CD14-positive monocyte (primary cell): ENCODE measurements around the gene UGT2A3. TPM values are rescaled to one million over a fixed set of nuclear protein-coding genes. Genes with fewer than 3 reads are reported as not detected.

ENCODE experiments used
- DNase-seq, 3 donors: peaks; one replicate each; pipeline ENCODE4 v3.0.0-alpha.2; 2011 to 2022
- H2AFZ ChIP-seq: 2 replicates; pipeline ENCODE4 v1.6.0; 2012; ENCODE audit warnings: mild to moderate bottlenecking, low read depth, low read length, inconsistent platforms; ENCODE audit not compliant: insufficient read depth, poor library complexity, severe bottlenecking
- H3K27ac ChIP-seq, 2 donors: 1 replicate in 1 of 2; 2 replicates in 1 of 2; pipeline ENCODE4 v1.5.1; 2012 to 2013; ENCODE audit warnings: low read length in 2 of 2, control low read depth in 1 of 2, inconsistent platforms in 1 of 2, low read depth in 1 of 2, mild to moderate bottlenecking in 1 of 2
- H3K27me3 ChIP-seq, 2 donors: one replicate each; pipeline versions ENCODE4 v1.6.0 to v1.6.1; 2011 to 2013; ENCODE audit warnings: low read length in 2 of 2; ENCODE audit not compliant: control insufficient read depth in 2 of 2, insufficient read depth in 2 of 2
- H3K36me3 ChIP-seq, 2 donors: replicated peaks in 1 of 2; 1 replicate in 1 of 2; 2 replicates in 1 of 2; pipeline versions ENCODE4 v1.5.1 to v1.6.1; 2012 to 2013; ENCODE audit warnings: low read length in 2 of 2, control low read depth in 1 of 2, inconsistent platforms in 1 of 2, mild to moderate bottlenecking in 1 of 2; ENCODE audit not compliant: insufficient read depth in 2 of 2, control insufficient read depth in 1 of 2
- H3K4me1 ChIP-seq, 2 donors: 1 replicate in 1 of 2; 2 replicates in 1 of 2; pipeline versions ENCODE4 v1.5.1 to v1.6.1; 2012 to 2013; ENCODE audit warnings: low read length in 2 of 2, control low read depth in 1 of 2, inconsistent platforms in 1 of 2, mild to moderate bottlenecking in 1 of 2, moderate library complexity in 1 of 2; ENCODE audit not compliant: insufficient read depth in 2 of 2, control insufficient read depth in 1 of 2
- H3K4me2 ChIP-seq: replicated peaks from 2 replicates; pipeline ENCODE3; 2012; ENCODE audit warnings: low read length, moderate library complexity, mild to moderate bottlenecking; ENCODE audit not compliant: poor library complexity, severe bottlenecking; ENCODE audit errors: extremely low read depth
- H3K4me3 ChIP-seq, 3 experiments: fragments of 200-600 bp in 1 of 3; sonication (generic) in 1 of 3; replicated peaks in 1 of 3; 1 replicate in 2 of 3; 2 replicates in 1 of 3; pipeline ENCODE4 v1.5.1; 2011 to 2013; ENCODE audit warnings: low read length in 3 of 3, mild to moderate bottlenecking in 3 of 3, control low read depth in 2 of 3, low read depth in 2 of 3, inconsistent platforms in 1 of 3, moderate library complexity in 1 of 3
- H3K79me2 ChIP-seq: 2 replicates; pipeline ENCODE4 v1.6.0; 2012; ENCODE audit warnings: mild to moderate bottlenecking, control low read depth, inconsistent platforms, low read length, moderate library complexity; ENCODE audit not compliant: insufficient read depth
- H3K9ac ChIP-seq: 2 replicates; pipeline ENCODE4 v1.6.0; 2017; ENCODE audit warnings: low read length, mild to moderate bottlenecking; ENCODE audit not compliant: insufficient read depth, poor library complexity, severe bottlenecking
- H3K9me3 ChIP-seq, 2 donors: replicated peaks in 1 of 2; 1 replicate in 1 of 2; 2 replicates in 1 of 2; pipeline versions ENCODE4 v1.5.1 to v1.6.1; 2012 to 2013; ENCODE audit warnings: low read length in 2 of 2, control low read depth in 1 of 2; ENCODE audit not compliant: control insufficient read depth in 1 of 2, insufficient read depth in 1 of 2
- H4K20me1 ChIP-seq: 2 replicates; pipeline ENCODE4 v1.6.0; 2012; ENCODE audit warnings: mild to moderate bottlenecking, low read length, control low read depth, moderate library complexity; ENCODE audit not compliant: insufficient read depth
- H3K27ac Mint-ChIP-seq, 7 donors: one replicate each; pipeline ENCODE4 v1.8.0; 2020; ENCODE audit warnings: mild to moderate bottlenecking in 7 of 7, mixed read lengths in 7 of 7, moderate library complexity in 6 of 7, inconsistent platforms in 2 of 7
- H3K27me3 Mint-ChIP-seq, 3 donors: one replicate each; pipeline ENCODE4 v1.8.0; 2021 to 2022; ENCODE audit warnings: low read depth in 3 of 3, mild to moderate bottlenecking in 3 of 3, mixed read lengths in 3 of 3, moderate library complexity in 3 of 3, inconsistent platforms in 1 of 3
- H3K36me3 Mint-ChIP-seq, 2 donors: one replicate each; pipeline ENCODE4 v1.8.0; 2020; ENCODE audit warnings: mixed read lengths in 2 of 2, inconsistent platforms in 1 of 2, mild to moderate bottlenecking in 1 of 2
- H3K4me1 Mint-ChIP-seq: one replicate; pipeline ENCODE4 v1.8.0; 2020; ENCODE audit warnings: mild to moderate bottlenecking, mixed read lengths
- H3K4me3 Mint-ChIP-seq, 2 donors: one replicate each; pipeline ENCODE4 v1.8.0; 2020; ENCODE audit warnings: mild to moderate bottlenecking in 2 of 2, mixed read lengths in 2 of 2, moderate library complexity in 1 of 2
- H3K9me3 Mint-ChIP-seq, 7 donors: one replicate each; pipeline ENCODE4 v1.8.0; 2020 to 2022; ENCODE audit warnings: mixed read lengths in 7 of 7, mild to moderate bottlenecking in 6 of 7, moderate library complexity in 6 of 7, inconsistent platforms in 2 of 7
- CTCF ChIP-seq: fragments of 200-600 bp; IDR thresholded peaks from one replicate; pipeline ENCODE4 v1.8.0; 2022; ENCODE audit warnings: antibody characterized with exemption, mild to moderate bottlenecking
- WGBS: methylation state at CpG from one replicate; pipeline ENCODE4 v1.1.5; 2013; ENCODE audit warnings: missing lambda C conversion rate; ENCODE audit not compliant: insufficient coverage; 5-methylcytosine and 5-hydroxymethylcytosine counted together
- intact Hi-C, 2 donors: fragments of 100-400 bp; cut with micrococcal nuclease; formaldehyde crosslinking; loops; one replicate each; pipeline versions ENCODE4 v1.15.0 to v1.15.1; 2023
- polyA plus RNA-seq, 3 donors: library from polyadenylated mRNA; depleted of rRNA in 1 of 3; unstranded in 2 of 3; stranded (reverse) in 1 of 3; fragments of 300-500 nt in 2 of 3; fragments of >200 nt in 1 of 3; fragmentation: Illumina TruSeq in 2 of 3; gene quantifications; 1 replicate in 2 of 3; 2 replicates in 1 of 3; pipeline ENCODE4 v1.2.3, GENCODE V29; 2012 to 2021

The UGT2A3 gene
- polyA plus RNA-seq, 3 donors = not detected

GRCh38 chr4:68995292-68995691, 43.7 kb upstream of the UGT2A3 start:
- H3K4me3 ChIP-seq = no peak overlapping the region
- Mint-ChIP-seq H3K27ac (no peak overlapping the region), H3K9me3 (peaks cover 0 to 7% (median 2%) of the 10 kb centered on the region in 7 donors), H3K4me3 (no peak overlapping the region), H3K4me1 (no peaks in the 10 kb centered on the region), H3K36me3 (no peaks in the 10 kb centered on the region), H3K27me3 (no peaks in the 10 kb centered on the region)
- no peaks in the 10 kb centered on the region for H3K27me3 ChIP-seq
- no peak overlapping the region for H3K9ac ChIP-seq
- no peaks in the 10 kb centered on the region for H4K20me1 ChIP-seq
- no peak for TF ChIP-seq CTCF
- intact Hi-C loops = no loop called here
- peaks cover 0 to 5% of the 10 kb centered on the region in 2 donors for H3K9me3 ChIP-seq
- no CpG with 5 or more reads among the region's 2 CpGs for WGBS
- no peaks in the 10 kb centered on the region for H3K36me3 ChIP-seq
- no peak overlapping the region for H2AFZ ChIP-seq
- no peak for DNase-seq
- no peak overlapping the region for H3K4me2 ChIP-seq
- H3K4me1 ChIP-seq = no peaks in the 10 kb centered on the region
- no peaks in the 10 kb centered on the region for H3K79me2 ChIP-seq
- H3K27ac ChIP-seq = no peak overlapping the region

GRCh38 chr4:68987007-68987406, 35.4 kb upstream of the UGT2A3 start:
- H3K27ac ChIP-seq = no peak overlapping the region
- H3K9ac ChIP-seq = no peak overlapping the region
- intact Hi-C loops = no loop called here
- H3K36me3 ChIP-seq = no peaks in the 10 kb centered on the region
- Mint-ChIP-seq H3K27me3 (no peaks in the 10 kb centered on the region), H3K36me3 (no peaks in the 10 kb centered on the region), H3K9me3 (peaks cover 0 to 6% (median 4%) of the 10 kb centered on the region in 7 donors), H3K27ac (no peak overlapping the region), H3K4me1 (no peaks in the 10 kb centered on the region), H3K4me3 (no peak overlapping the region)
- H2AFZ ChIP-seq = no peak overlapping the region
- no peaks in the 10 kb centered on the region for H3K27me3 ChIP-seq
- 60% methylated on average over 1 of the region's 2 CpGs for WGBS
- peaks cover 0 to 7% of the 10 kb centered on the region in 2 donors for H3K9me3 ChIP-seq
- H3K4me2 ChIP-seq = no peak overlapping the region
- no peak for DNase-seq
- H3K79me2 ChIP-seq = no peaks in the 10 kb centered on the region
- H3K4me1 ChIP-seq = no peaks in the 10 kb centered on the region
- no peaks in the 10 kb centered on the region for H4K20me1 ChIP-seq
- H3K4me3 ChIP-seq = no peak overlapping the region
- no peak for TF ChIP-seq CTCF
